HL-60 (cell line): ENCODE data around the gene ITGA3.

Experiments
- DNase-seq, 2 experiments: peaks; one replicate each; pipeline ENCODE4 v3.0.0-alpha.2; 2010 to 2020; ENCODE audit warnings: low read depth in 1 of 2, low spot score in 1 of 2
- H3K27ac ChIP-seq: fragments of 250-450 bp; sonication (Bioruptor Pico); replicated peaks from 2 replicates; pipeline ENCODE4 v1.5.1; 2020; ENCODE audit warnings: mild to moderate bottlenecking, moderate library complexity
- H3K27me3 ChIP-seq: fragments of 250-450 bp; sonication (Bioruptor Pico); 2 replicates; pipeline ENCODE4 v1.5.1; 2021; ENCODE audit warnings: mild to moderate bottlenecking, moderate library complexity; ENCODE audit not compliant: insufficient read depth, poor library complexity, severe bottlenecking
- H3K4me3 ChIP-seq: replicated peaks from 2 replicates; pipeline ENCODE4 v1.5.1; 2011; ENCODE audit warnings: mild to moderate bottlenecking, control low read depth, low read length; ENCODE audit not compliant: insufficient read depth
- GABPA ChIP-seq: IDR thresholded peaks from 2 replicates; pipeline ENCODE4 v1.6.1; 2012; ENCODE audit warnings: low read depth
- POLR2AphosphoS5 ChIP-seq: IDR thresholded peaks from 2 replicates; pipeline ENCODE4 v1.6.1; 2012; ENCODE audit warnings: low read depth
- SPI1 ChIP-seq: IDR thresholded peaks from 2 replicates; pipeline ENCODE4 v1.6.1; 2012; ENCODE audit warnings: low read depth, mild to moderate bottlenecking, borderline replicate concordance
- TF ChIP-seq, protein P1 (sequence below): IDR thresholded peaks from one replicate; pipeline ENCODE4 v1.5.1; 2011; ENCODE audit warnings: low read length, control low read depth, inconsistent platforms; ENCODE audit not compliant: insufficient read depth
- TF ChIP-seq, protein P2 (sequence below): IDR thresholded peaks from 2 replicates; pipeline ENCODE4 v1.6.1; 2012; ENCODE audit warnings: low read depth; ENCODE audit not compliant: insufficient replicate concordance

ITGA3 gene

DNA sequence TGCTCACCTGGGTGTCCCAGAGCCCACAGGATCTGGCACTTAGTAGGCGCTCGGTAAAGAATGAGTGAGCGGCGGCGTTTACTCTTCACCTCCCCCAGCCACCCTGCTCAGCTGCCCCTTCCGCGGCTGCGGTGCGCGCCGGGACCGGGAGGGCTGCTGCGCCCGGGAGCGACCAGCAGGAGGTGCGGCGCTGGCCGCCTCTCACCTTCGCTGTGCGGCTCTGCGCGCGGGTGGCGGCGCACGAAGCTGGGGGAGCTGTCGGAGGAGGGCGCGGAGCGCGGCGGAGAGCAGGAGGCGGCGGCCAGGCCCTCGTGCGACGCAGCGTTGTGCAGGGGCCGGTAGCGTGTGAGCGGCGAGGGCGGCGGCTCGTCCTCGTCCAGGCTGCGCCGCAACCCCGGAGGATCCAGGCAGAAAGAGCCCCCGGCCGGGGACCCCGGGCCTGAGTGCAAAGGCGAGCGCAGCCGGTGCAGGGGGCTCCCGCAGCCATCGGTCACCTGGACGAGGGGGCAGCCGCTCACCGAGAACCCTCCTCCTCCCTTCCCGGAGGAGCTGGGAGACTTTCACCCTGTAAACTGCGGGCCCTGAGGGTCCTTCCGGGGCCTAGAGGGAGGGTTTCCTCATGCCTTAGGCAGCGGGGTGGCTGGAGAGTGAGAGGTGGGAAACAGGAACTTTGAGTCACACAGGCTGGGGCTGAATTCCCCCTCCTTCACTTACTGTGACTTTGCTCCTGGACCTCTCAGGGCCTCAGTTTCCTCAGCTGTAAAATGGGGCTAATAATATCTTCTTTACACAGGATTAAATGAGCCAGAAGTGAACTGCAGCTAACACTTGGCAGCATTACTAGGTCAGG, 61.5 kb downstream of the ITGA3 start:
- Histone ChIP-seq H3K27ac (no peak overlapping the region), H3K27me3 (peaks cover 46% of the 10 kb centered on the region), H3K4me3 (no peak overlapping the region)
- TF ChIP-seq, protein P1, sequence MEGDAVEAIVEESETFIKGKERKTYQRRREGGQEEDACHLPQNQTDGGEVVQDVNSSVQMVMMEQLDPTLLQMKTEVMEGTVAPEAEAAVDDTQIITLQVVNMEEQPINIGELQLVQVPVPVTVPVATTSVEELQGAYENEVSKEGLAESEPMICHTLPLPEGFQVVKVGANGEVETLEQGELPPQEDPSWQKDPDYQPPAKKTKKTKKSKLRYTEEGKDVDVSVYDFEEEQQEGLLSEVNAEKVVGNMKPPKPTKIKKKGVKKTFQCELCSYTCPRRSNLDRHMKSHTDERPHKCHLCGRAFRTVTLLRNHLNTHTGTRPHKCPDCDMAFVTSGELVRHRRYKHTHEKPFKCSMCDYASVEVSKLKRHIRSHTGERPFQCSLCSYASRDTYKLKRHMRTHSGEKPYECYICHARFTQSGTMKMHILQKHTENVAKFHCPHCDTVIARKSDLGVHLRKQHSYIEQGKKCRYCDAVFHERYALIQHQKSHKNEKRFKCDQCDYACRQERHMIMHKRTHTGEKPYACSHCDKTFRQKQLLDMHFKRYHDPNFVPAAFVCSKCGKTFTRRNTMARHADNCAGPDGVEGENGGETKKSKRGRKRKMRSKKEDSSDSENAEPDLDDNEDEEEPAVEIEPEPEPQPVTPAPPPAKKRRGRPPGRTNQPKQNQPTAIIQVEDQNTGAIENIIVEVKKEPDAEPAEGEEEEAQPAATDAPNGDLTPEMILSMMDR = no peak
- TF ChIP-seq POLR2AphosphoS5 (no peak), GABPA (no peak), SPI1 (no peak)
- TF ChIP-seq, protein P2, sequence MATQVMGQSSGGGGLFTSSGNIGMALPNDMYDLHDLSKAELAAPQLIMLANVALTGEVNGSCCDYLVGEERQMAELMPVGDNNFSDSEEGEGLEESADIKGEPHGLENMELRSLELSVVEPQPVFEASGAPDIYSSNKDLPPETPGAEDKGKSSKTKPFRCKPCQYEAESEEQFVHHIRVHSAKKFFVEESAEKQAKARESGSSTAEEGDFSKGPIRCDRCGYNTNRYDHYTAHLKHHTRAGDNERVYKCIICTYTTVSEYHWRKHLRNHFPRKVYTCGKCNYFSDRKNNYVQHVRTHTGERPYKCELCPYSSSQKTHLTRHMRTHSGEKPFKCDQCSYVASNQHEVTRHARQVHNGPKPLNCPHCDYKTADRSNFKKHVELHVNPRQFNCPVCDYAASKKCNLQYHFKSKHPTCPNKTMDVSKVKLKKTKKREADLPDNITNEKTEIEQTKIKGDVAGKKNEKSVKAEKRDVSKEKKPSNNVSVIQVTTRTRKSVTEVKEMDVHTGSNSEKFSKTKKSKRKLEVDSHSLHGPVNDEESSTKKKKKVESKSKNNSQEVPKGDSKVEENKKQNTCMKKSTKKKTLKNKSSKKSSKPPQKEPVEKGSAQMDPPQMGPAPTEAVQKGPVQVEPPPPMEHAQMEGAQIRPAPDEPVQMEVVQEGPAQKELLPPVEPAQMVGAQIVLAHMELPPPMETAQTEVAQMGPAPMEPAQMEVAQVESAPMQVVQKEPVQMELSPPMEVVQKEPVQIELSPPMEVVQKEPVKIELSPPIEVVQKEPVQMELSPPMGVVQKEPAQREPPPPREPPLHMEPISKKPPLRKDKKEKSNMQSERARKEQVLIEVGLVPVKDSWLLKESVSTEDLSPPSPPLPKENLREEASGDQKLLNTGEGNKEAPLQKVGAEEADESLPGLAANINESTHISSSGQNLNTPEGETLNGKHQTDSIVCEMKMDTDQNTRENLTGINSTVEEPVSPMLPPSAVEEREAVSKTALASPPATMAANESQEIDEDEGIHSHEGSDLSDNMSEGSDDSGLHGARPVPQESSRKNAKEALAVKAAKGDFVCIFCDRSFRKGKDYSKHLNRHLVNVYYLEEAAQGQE = no peak
- DNase-seq = peak in 1 of 2 experiments; percentile 61

DNA sequence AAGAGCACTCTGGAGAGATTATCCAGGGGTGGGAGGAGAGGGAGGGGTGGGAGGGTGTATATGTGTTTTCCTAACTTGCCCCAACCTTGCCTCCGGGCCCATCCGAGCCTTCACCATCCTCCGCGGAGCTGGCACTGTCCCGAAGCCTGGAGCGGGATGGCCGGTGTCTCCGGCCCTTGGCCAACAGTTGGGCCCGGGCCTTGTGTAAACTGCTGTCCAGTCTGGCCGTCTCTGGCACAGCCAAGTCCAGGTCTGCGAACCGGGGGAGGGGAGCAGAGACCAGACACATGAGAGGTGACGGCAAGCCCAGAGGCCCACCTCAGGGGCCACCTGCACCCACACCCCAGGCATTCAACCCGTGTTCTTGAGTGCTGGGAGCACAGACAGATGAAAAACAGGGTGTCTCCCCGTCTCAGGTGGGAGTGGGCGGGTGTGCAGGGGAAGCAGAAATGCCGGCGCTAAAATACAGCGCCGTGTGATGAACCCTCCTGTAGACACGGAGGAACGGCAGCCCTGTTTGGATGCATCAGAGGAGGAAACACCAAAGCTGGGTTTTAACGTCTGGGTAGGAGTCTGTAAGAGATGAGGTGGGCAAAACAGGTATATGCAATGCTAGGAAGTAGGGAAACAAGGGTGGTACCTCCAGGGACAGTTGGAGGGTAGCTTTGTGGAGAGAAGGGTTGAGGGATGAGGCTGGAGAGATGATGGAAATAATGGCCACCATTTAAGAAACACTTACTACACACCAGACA, 62.3 kb downstream of the ITGA3 start:
- Histone ChIP-seq H3K27ac (no peak overlapping the region), H3K4me3 (no peak overlapping the region), H3K27me3 (peaks cover 55% of the 10 kb centered on the region)
- DNase-seq = no peak
- TF ChIP-seq SPI1 (no peak), POLR2AphosphoS5 (no peak), GABPA (no peak)
- TF ChIP-seq, protein P1 = no peak
- TF ChIP-seq, protein P2 = no peak

DNA sequence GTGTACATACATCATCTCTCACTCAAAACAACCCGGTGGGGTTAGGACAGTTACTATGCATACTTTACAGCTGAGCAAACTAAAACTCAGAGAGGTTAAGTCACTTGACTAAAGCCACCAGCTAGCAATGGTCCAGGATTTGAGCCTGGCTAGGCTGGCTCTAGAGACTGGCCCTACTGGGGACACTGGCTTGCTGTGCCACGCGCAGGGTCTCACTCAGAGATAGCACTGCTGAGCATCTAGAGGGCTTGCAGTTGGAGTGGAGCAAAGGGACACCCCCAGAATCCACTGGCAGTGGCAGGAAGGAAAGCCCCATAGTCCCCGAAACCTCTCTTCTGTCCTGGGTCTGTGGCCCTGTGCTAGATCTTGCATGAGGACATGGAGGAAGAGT, 62.9 kb downstream of the ITGA3 start:
- Histone ChIP-seq H3K27ac (no peak overlapping the region), H3K4me3 (no peak overlapping the region), H3K27me3 (peaks cover 57% of the 10 kb centered on the region)
- TF ChIP-seq, protein P2 = no peak
- no peak for TF ChIP-seq SPI1
- no peak for TF ChIP-seq POLR2AphosphoS5
- TF ChIP-seq GABPA = no peak
- TF ChIP-seq, protein P1 = no peak
- no peak for DNase-seq
